HG02610 (cell line): Measurements from ENCODE around the gene B3GNT3.
"Not testable (repeated sequence)": the region's sequence is repeated elsewhere in the genome, so short reads cannot be mapped to it uniquely, and the experiment has no call there.

Source experiments
- ATAC-seq: cut with Tn5 transposase; IDR thresholded peaks from one replicate; pipeline ENCODE4 v1.9.1; 2021; ENCODE audit warnings: mild to moderate bottlenecking, moderate library complexity; ENCODE audit not compliant: unreplicated experiment

B3GNT3 gene

GRCh38 chr19:17796013-17796837 is 1.3 kb downstream of the B3GNT3 start:
- ATAC-seq, result no peak

- ATAC-seq, result no peak
Observed at GRCh38 chr19:17796838-17797423, 2.0 kb downstream of the B3GNT3 start.

- no peak for ATAC-seq
Observed at GRCh38 chr19:17797424-17798201, 2.7 kb downstream of the B3GNT3 start.

- not testable (repeated sequence) for ATAC-seq
Observed at GRCh38 chr19:17798599-17798998, 3.7 kb downstream of the B3GNT3 start.

GRCh38 chr19:17802137-17802858 is 7.4 kb downstream of the B3GNT3 start:
- no peak for ATAC-seq

- no peak for ATAC-seq
Observed at GRCh38 chr19:17803264-17803896, 8.4 kb downstream of the B3GNT3 start.

- no peak for ATAC-seq
Observed at GRCh38 chr19:17805427-17805826, 10.5 kb downstream of the B3GNT3 start.

GRCh38 chr19:17806945-17807344 is 12.0 kb downstream of the B3GNT3 start:
- ATAC-seq, result no peak

- ATAC-seq, result no peak
Observed at GRCh38 chr19:17807731-17808316, 12.9 kb downstream of the B3GNT3 start.

- ATAC-seq, result no peak
Observed at GRCh38 chr19:17811103-17811502, 16.2 kb downstream of the B3GNT3 start.

- ATAC-seq, result no peak
Observed at GRCh38 chr19:17811681-17812080, 16.7 kb downstream of the B3GNT3 start.

GRCh38 chr19:17812099-17812498 is 17.2 kb downstream of the B3GNT3 start:
- no peak for ATAC-seq

- no peak for ATAC-seq
Observed at GRCh38 chr19:17817668-17818363, 22.9 kb downstream of the B3GNT3 start.

- no peak for ATAC-seq
Observed at GRCh38 chr19:17821190-17821589, 26.3 kb downstream of the B3GNT3 start, which contains the start of gene INSL3. Gene INSL3 (minus strand): TSS chr19:17821519. CDS start chr19:17821506, 13 bp downstream.

- no peak for ATAC-seq
Observed at GRCh38 chr19:17824339-17824738, 29.4 kb downstream of the B3GNT3 start.

- no peak for ATAC-seq
Observed at GRCh38 chr19:17826508-17827056, 31.6 kb downstream of the B3GNT3 start.

GRCh38 chr19:17829855-17830566 is 35.1 kb downstream of the B3GNT3 start:
- no peak for ATAC-seq

- ATAC-seq, result no peak
Observed at GRCh38 chr19:17830567-17831418, 35.9 kb downstream of the B3GNT3 start.
